Stomach (tissue), 9 donors: ENCODE data around the gene RC3H2. TPM values are rescaled to one million over a fixed set of nuclear protein-coding genes. Genes with fewer than 3 reads are reported as not detected.
"Not testable (repeated sequence)": the region's sequence is repeated elsewhere in the genome, so short reads cannot be mapped to it uniquely, and the experiment has no call there.

Experiments
- DNase-seq, 2 donors: peaks; one replicate each; pipeline versions ENCODE4 v3.0.0 to v3.0.0-alpha.2; 2013 to 2019
- H3K27ac ChIP-seq, 5 donors: fragments of 200-600 bp in 4 of 5; sonication (generic) in 4 of 5; one replicate each; pipeline ENCODE4 v1.5.1; 2013 to 2019; ENCODE audit warnings: mild to moderate bottlenecking in 1 of 5, moderate library complexity in 1 of 5
- H3K27me3 ChIP-seq, 3 donors: fragments of 200-600 bp; sonication (generic); one replicate each; pipeline ENCODE4 v1.5.1; 2017 to 2019; ENCODE audit warnings: mixed run types in 1 of 3
- H3K36me3 ChIP-seq, 4 donors: fragments of 200-600 bp; sonication (generic); 1 replicate in 3 of 4; 2 replicates in 1 of 4; pipeline ENCODE4 v1.5.1; 2016 to 2019
- H3K4me1 ChIP-seq, 4 donors: fragments of 200-600 bp; sonication (generic); one replicate each; pipeline ENCODE4 v1.5.1; 2016 to 2019
- H3K4me3 ChIP-seq, 4 donors: fragments of 200-600 bp; sonication (generic) in 3 of 4; one replicate each; pipeline ENCODE4 v1.5.1; 2016 to 2019; ENCODE audit warnings: mild to moderate bottlenecking in 1 of 4
- H3K9me3 ChIP-seq, 4 donors: fragments of 200-600 bp; sonication (generic); one replicate each; pipeline ENCODE4 v1.5.1; 2016 to 2019
- EP300 ChIP-seq: sonication (generic); formaldehyde crosslinking; IDR thresholded peaks from one replicate; pipeline ENCODE4 v1.6.1; 2017; ENCODE audit warnings: antibody characterized with exemption
- POLR2A ChIP-seq, 4 donors: fragments of 450-650 bp; IDR thresholded peaks; one replicate each; pipeline ENCODE4 v1.6.1; 2016; ENCODE audit warnings: antibody characterized with exemption in 4 of 4, control low read depth in 2 of 4, mild to moderate bottlenecking in 1 of 4, moderate library complexity in 1 of 4
- POLR2AphosphoS5 ChIP-seq, 3 donors: sonication (generic); formaldehyde crosslinking; IDR thresholded peaks; one replicate each; pipeline ENCODE4 v1.6.1; 2016; ENCODE audit warnings: antibody characterized with exemption in 3 of 3
- WGBS, 5 donors: extraction: QIAGEN DNeasy Blood & Tissue Kit in 3 of 5; methylation state at CpG; one replicate each; pipeline versions ENCODE4 v1.1.5 to v1.1.7; 2013 to 2018; 5-methylcytosine and 5-hydroxymethylcytosine counted together
- intact Hi-C: fragments of 100-400 bp; cut with DNase I; formaldehyde crosslinking; loops from one replicate; pipeline ENCODE4 v1.15.1; 2023; ENCODE audit warnings: low total_unique reads
- polyA plus RNA-seq, 3 donors: library from polyadenylated mRNA; stranded (reverse); fragments of 200-250 nt; gene quantifications; one replicate each; pipeline ENCODE4 v1.2.3, GENCODE V29; 2013
- total RNA-seq, 5 donors: library from RNA; depleted of rRNA; stranded (reverse); fragments of >200 nt; gene quantifications; one replicate each; pipeline versions ENCODE4 v1.1.0 to v1.2.3, GENCODE V29; 2014 to 2016
- TF ChIP-seq, protein P1 (sequence below), 7 experiments: fragments of 450-650 bp in 4 of 7; fragments of 200-600 bp in 3 of 7; sonication (generic) in 3 of 7; IDR thresholded peaks; one replicate each; pipeline ENCODE4 v1.5.1; 2016 to 2019; ENCODE audit warnings: antibody characterized with exemption in 7 of 7, control low read depth in 2 of 7, mild to moderate bottlenecking in 1 of 7
- donor health status: healthy with polysubstance abuse.
- donor health status: Bipolar disorder and iron deficiency.
- donor health status: healthy.

Gene RC3H2
- total and polyA plus RNA-seq, 8 donors: 5.8 to 66.3 (median 22.3) TPM

GRCh38 chr9:122922713-122923112, 17.6 kb upstream of the RC3H2 start:
- H3K4me1 ChIP-seq: no peaks in the 10 kb centered on the region
- TF ChIP-seq POLR2A (IDR thresholded peaks at IDR 0.05) (no peak), POLR2AphosphoS5 (IDR thresholded peaks at IDR 0.05) (no peak), EP300 (no peak)
- TF ChIP-seq, protein P1, sequence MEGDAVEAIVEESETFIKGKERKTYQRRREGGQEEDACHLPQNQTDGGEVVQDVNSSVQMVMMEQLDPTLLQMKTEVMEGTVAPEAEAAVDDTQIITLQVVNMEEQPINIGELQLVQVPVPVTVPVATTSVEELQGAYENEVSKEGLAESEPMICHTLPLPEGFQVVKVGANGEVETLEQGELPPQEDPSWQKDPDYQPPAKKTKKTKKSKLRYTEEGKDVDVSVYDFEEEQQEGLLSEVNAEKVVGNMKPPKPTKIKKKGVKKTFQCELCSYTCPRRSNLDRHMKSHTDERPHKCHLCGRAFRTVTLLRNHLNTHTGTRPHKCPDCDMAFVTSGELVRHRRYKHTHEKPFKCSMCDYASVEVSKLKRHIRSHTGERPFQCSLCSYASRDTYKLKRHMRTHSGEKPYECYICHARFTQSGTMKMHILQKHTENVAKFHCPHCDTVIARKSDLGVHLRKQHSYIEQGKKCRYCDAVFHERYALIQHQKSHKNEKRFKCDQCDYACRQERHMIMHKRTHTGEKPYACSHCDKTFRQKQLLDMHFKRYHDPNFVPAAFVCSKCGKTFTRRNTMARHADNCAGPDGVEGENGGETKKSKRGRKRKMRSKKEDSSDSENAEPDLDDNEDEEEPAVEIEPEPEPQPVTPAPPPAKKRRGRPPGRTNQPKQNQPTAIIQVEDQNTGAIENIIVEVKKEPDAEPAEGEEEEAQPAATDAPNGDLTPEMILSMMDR (IDR thresholded peaks at IDR 0.05): no peak
- no peaks in the 10 kb centered on the region for H3K27me3 ChIP-seq
- intact Hi-C loops: no loop called here
- no peaks in the 10 kb centered on the region for H3K9me3 ChIP-seq
- no peak for DNase-seq
- H3K27ac ChIP-seq: no peak overlapping the region
- WGBS, 5 donors: 91 to 96% (median 92%) methylated on average over 8 of the region's 8 CpGs
- H3K4me3 ChIP-seq: no peak overlapping the region
- peaks cover 9 to 50% (median 31%) of the 10 kb centered on the region in 4 donors for H3K36me3 ChIP-seq

DNA sequence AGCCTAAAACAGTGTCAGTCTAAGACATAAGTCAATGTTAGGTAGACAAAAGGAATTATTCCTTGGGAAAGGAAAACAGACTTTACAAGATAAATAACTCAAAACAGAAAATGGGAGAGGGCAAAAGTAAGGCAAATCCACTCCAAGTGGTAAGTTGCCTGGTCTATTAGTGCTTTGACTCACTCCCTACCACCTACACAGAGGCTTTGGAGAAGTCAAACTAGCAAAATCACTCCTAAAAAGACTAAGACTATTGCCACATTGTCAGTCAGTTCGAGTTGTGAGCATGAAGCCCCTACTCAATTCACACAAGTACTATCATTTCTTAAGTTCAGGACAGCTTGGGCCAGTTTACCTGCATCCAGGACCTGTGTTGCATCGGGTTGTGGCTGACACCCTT, 13.2 kb upstream of the RC3H2 start:
- Histone ChIP-seq H3K4me3 (no peak overlapping the region), H3K9me3 (no peaks in the 10 kb centered on the region), H3K4me1 (peaks cover 0 to 8% (median 7%) of the 10 kb centered on the region in 4 donors), H3K27me3 (no peaks in the 10 kb centered on the region), H3K36me3 (peaks cover 9 to 46% (median 31%) of the 10 kb centered on the region in 4 donors), H3K27ac (no peak overlapping the region)
- 85 to 90% (median 90%) methylated on average over 2 of the region's 2 CpGs for WGBS, 5 donors
- TF ChIP-seq POLR2AphosphoS5 (IDR thresholded peaks at IDR 0.05): no peak
- no peak for TF ChIP-seq EP300
- TF ChIP-seq, protein P1 (IDR thresholded peaks at IDR 0.05): no peak
- no peak for TF ChIP-seq POLR2A (IDR thresholded peaks at IDR 0.05)
- intact Hi-C loops: no loop called here
- no peak for DNase-seq

GRCh38 chr9:122912964-122913673, 8.0 kb upstream of the RC3H2 start, which contains the start of gene ZBTB6:
Gene ZBTB6 (minus strand): TSS chr9:122913323. CDS start chr9:122912072, 1,251 bp downstream.
- Histone ChIP-seq H3K27ac (peak within 1 kb of the TSS; percentile 68 to 86 (median 83)), H3K4me1 (peaks cover 0 to 21% (median 20%) of the 10 kb centered on the region in 4 donors), H3K36me3 (peaks cover 8 to 32% (median 31%) of the 10 kb centered on the region in 4 donors), H3K4me3 (peak within 1 kb of the TSS; percentile 55 to 87 (median 65)), H3K27me3 (no peaks in the 10 kb centered on the region), H3K9me3 (no peaks in the 10 kb centered on the region)
- TF ChIP-seq POLR2AphosphoS5 (IDR thresholded peaks at IDR 0.05): peak; percentile 47 to 68 (median 55)
- no peak for TF ChIP-seq EP300
- peak; percentile 78 to 93 for DNase-seq
- 1 to 2% (median 1%) methylated on average over 35 of the region's 35 CpGs for WGBS, 5 donors
- intact Hi-C loops: no loop called here

DNA sequence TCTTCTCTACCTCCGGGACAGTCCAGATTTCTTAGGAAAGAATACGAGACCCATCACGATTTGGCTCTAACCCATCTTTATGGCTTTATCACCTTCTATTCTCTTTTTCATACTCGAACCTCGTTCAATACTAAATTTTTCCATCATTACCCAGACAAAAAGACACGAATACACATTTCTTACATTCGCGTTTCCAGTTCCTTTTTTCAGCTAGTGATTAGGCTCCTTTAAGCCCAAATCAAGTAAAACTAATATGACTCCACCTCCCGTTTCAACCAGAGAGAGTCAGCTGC, 7.5 kb upstream of the RC3H2 start:
- TF ChIP-seq POLR2AphosphoS5 (IDR thresholded peaks at IDR 0.05) (no peak), EP300 (no peak), POLR2A (IDR thresholded peaks at IDR 0.05) (no peak)
- TF ChIP-seq, protein P1 (IDR thresholded peaks at IDR 0.05): no peak
- Histone ChIP-seq H3K4me1 (peaks cover 0 to 21% (median 20%) of the 10 kb centered on the region in 4 donors), H3K27me3 (no peaks in the 10 kb centered on the region), H3K4me3 (peak overlapping the region; percentile 55 to 87 (median 65)), H3K36me3 (peaks cover 8 to 33% (median 26%) of the 10 kb centered on the region in 4 donors), H3K27ac (peak overlapping the region; percentile 68 to 86 (median 83)), H3K9me3 (no peaks in the 10 kb centered on the region)
- intact Hi-C loops: no loop called here
- DNase-seq: no peak
- WGBS, 5 donors: 3 to 5% (median 4%) methylated on average over 8 to 9 of the region's 9 CpGs

GRCh38 chr9:122906122-122906521, 963 bp upstream of the RC3H2 start:
- H3K9me3 ChIP-seq, H3K4me3 ChIP-seq, H3K27me3 ChIP-seq, intact Hi-C loops, DNase-seq: not testable (repeated sequence)
- Histone ChIP-seq H3K4me1 (peaks cover 15 to 37% (median 27%) of the 10 kb centered on the region in 4 donors), H3K27ac (peak overlapping the region in 1 of 5 donors; percentile 97), H3K36me3 (peaks cover 7 to 28% (median 18%) of the 10 kb centered on the region in 4 donors)
- 92 to 97% (median 95%) methylated on average over 16 of the region's 16 CpGs for WGBS, 5 donors
